Natural killer cell (primary cell): ENCODE data around the gene PCDHGB3. TPM values are rescaled to one million over a fixed set of nuclear protein-coding genes. Genes with fewer than 3 reads are reported as not detected.

Experiments used
- ATAC-seq, 3 donors: fragments of 150-1000 bp in 2 of 3; fragments of 200-7000 bp in 1 of 3; cut with Tn5 transposase; 1 replicate in 1 of 3; 2 replicates in 2 of 3; pipeline ENCODE4 v1.10.0; 2021; ENCODE audit warnings: mild to moderate bottlenecking in 2 of 3, moderate library complexity in 2 of 3
- DNase-seq, 2 donors: peaks; one replicate each; pipeline versions ENCODE4 v3.0.0 to v3.0.0-alpha.2; 2013 to 2021; ENCODE audit warnings: mixed read lengths in 1 of 2
- H3K27ac ChIP-seq: one replicate; pipeline ENCODE4 v1.5.1; 2013; ENCODE audit warnings: mild to moderate bottlenecking, low read length
- H3K27me3 ChIP-seq: one replicate; pipeline ENCODE4 v1.6.1; 2013; ENCODE audit warnings: low read length; ENCODE audit not compliant: control insufficient read depth, insufficient read depth
- H3K36me3 ChIP-seq: one replicate; pipeline ENCODE4 v1.6.1; 2013; ENCODE audit warnings: low read length; ENCODE audit not compliant: control insufficient read depth, insufficient read depth
- H3K4me1 ChIP-seq: one replicate; pipeline ENCODE4 v1.6.1; 2013; ENCODE audit warnings: low read length; ENCODE audit not compliant: control insufficient read depth, insufficient read depth
- H3K4me3 ChIP-seq: one replicate; pipeline ENCODE4 v1.5.1; 2013; ENCODE audit warnings: low read length
- H3K9me3 ChIP-seq: one replicate; pipeline ENCODE4 v1.6.1; 2013; ENCODE audit warnings: low read length; ENCODE audit not compliant: control insufficient read depth, insufficient read depth
- H3K27ac Mint-ChIP-seq, 2 donors: one replicate each; pipeline ENCODE4 v1.8.0; 2022; ENCODE audit warnings: mild to moderate bottlenecking in 2 of 2, mixed read lengths in 2 of 2, moderate library complexity in 1 of 2
- H3K27me3 Mint-ChIP-seq, 2 donors: one replicate each; pipeline ENCODE4 v1.8.0; 2022; ENCODE audit warnings: low read depth in 2 of 2, mixed read lengths in 2 of 2
- H3K36me3 Mint-ChIP-seq: one replicate; pipeline ENCODE4 v1.8.0; 2022; ENCODE audit warnings: mixed read lengths
- H3K4me1 Mint-ChIP-seq, 2 donors: one replicate each; pipeline ENCODE4 v1.8.0; 2022; ENCODE audit warnings: mixed read lengths in 2 of 2
- H3K4me3 Mint-ChIP-seq: one replicate; pipeline ENCODE4 v1.8.0; 2022; ENCODE audit warnings: mild to moderate bottlenecking, moderate library complexity, mixed read lengths
- H3K9me3 Mint-ChIP-seq, 2 donors: one replicate each; pipeline ENCODE4 v1.8.0; 2022; ENCODE audit warnings: mixed read lengths in 2 of 2
- CTCF ChIP-seq: fragments of 200-600 bp; IDR thresholded peaks from one replicate; pipeline ENCODE4 v1.8.0; 2022; ENCODE audit warnings: antibody characterized with exemption
- WGBS: methylation state at CpG from one replicate; pipeline ENCODE4 v1.1.7; 2013; ENCODE audit warnings: missing lambda C conversion rate; ENCODE audit not compliant: insufficient coverage; 5-methylcytosine and 5-hydroxymethylcytosine counted together
- intact Hi-C: fragments of 100-400 bp; cut with micrococcal nuclease; formaldehyde crosslinking; loops from one replicate; pipeline ENCODE4 v1.14.2; 2022
- total RNA-seq, 4 donors: library from RNA; stranded (reverse); fragments of 120-200 nt in 1 of 4; gene quantifications; one replicate each; pipeline versions ENCODE4 v1.2.3 to v1.2.4, GENCODE V29; 2013 to 2022

The PCDHGB3 gene
- total RNA-seq, 3 donors from 2014 or later (not counting 1 experiment from before 2014, with no cell fraction given) = 0.52 to 0.68 TPM; not detected in 1

GRCh38 chr5:141363952-141364660 lies 5.9 kb upstream of the PCDHGB3 start, which contains the start of gene PCDHGA5:
Gene PCDHGA5 (plus strand): TSS chr5:141364162. CDS start chr5:141364331, 169 bp downstream.
- Histone ChIP-seq H3K4me3 (no peak within 1 kb of the TSS), H3K4me1 (no peaks in the 10 kb centered on the region), H3K27me3 (peaks cover 69% of the 10 kb centered on the region), H3K36me3 (no peaks in the 10 kb centered on the region), H3K9me3 (peaks cover 47% of the 10 kb centered on the region), H3K27ac (no peak within 1 kb of the TSS)
- DNase-seq (no peak), ATAC-seq (no peak)
- Mint-ChIP-seq H3K4me1 (peaks cover 5% of the 10 kb centered on the region in 2 donors), H3K9me3 (peaks cover 5 to 10% of the 10 kb centered on the region in 2 donors), H3K4me3 (no peak within 1 kb of the TSS), H3K36me3 (peaks cover 36% of the 10 kb centered on the region), H3K27me3 (peaks cover 61 to 88% of the 10 kb centered on the region in 2 donors), H3K27ac (no peak within 1 kb of the TSS)
- intact Hi-C loops = no loop called here
- 31% methylated on average over 32 of the region's 34 CpGs for WGBS
- TF ChIP-seq CTCF = no peak

- H3K36me3 ChIP-seq = no peaks in the 10 kb centered on the region
- DNase-seq = no peak
- H3K4me3 ChIP-seq = no peak overlapping the region
- peaks cover 5 to 7% of the 10 kb centered on the region in 2 donors for H3K9me3 Mint-ChIP-seq
- intact Hi-C loops = no loop called here
- H3K4me3 Mint-ChIP-seq = no peak overlapping the region
- ATAC-seq = no peak
- no peaks in the 10 kb centered on the region for H3K4me1 ChIP-seq
- no peak for TF ChIP-seq CTCF
- 43% methylated on average over 46 of the region's 46 CpGs for WGBS
- H3K27ac ChIP-seq = no peak overlapping the region
- peaks cover 71% of the 10 kb centered on the region for H3K27me3 ChIP-seq
- peaks cover 4 to 7% of the 10 kb centered on the region in 2 donors for H3K4me1 Mint-ChIP-seq
- H3K27me3 Mint-ChIP-seq = peaks cover 66 to 90% of the 10 kb centered on the region in 2 donors
- H3K9me3 ChIP-seq = peaks cover 37% of the 10 kb centered on the region
- H3K27ac Mint-ChIP-seq = no peak overlapping the region
- peaks cover 19% of the 10 kb centered on the region for H3K36me3 Mint-ChIP-seq
Observed at GRCh38 chr5:141366016-141366896, 3.8 kb upstream of the PCDHGB3 start.

GRCh38 chr5:141371572-141372475 lies 1.8 kb downstream of the PCDHGB3 start:
- Mint-ChIP-seq H3K27me3 (peaks cover 52 to 61% of the 10 kb centered on the region in 2 donors), H3K9me3 (peaks cover 0 to 2% of the 10 kb centered on the region in 2 donors), H3K27ac (no peak overlapping the region), H3K4me3 (no peak overlapping the region), H3K36me3 (no peaks in the 10 kb centered on the region), H3K4me1 (peaks cover 4 to 7% of the 10 kb centered on the region in 2 donors)
- intact Hi-C loops = no loop called here
- Histone ChIP-seq H3K4me1 (no peaks in the 10 kb centered on the region), H3K4me3 (no peak overlapping the region), H3K27ac (no peak overlapping the region), H3K9me3 (peaks cover 39% of the 10 kb centered on the region), H3K27me3 (peaks cover 50% of the 10 kb centered on the region), H3K36me3 (no peaks in the 10 kb centered on the region)
- no peak for TF ChIP-seq CTCF
- DNase-seq (no peak), ATAC-seq (no peak)
- 43% methylated on average over 69 of the region's 69 CpGs for WGBS
